ENCODE measurements around the gene FYN. TPM values are rescaled to one million over a fixed set of nuclear protein-coding genes. Genes with fewer than 3 reads are reported as not detected.
A peak's percentile ranks its signal among the peaks of the same experiment; 100 is the strongest.

The FYN gene
- total and polyA plus RNA-seq, 2 of the 13 experiments (the other 11 are each of a cell fraction or from before 2014, with no cell fraction given) = 15.5 to 24.6 TPM

GRCh38 chr6:111614833-111615582 lies 258.2 kb downstream of the FYN start (continued):
- no peak for TF ChIP-seq KLF12 (CRISPR knock-in tag; IDR thresholded peaks at IDR 0.05; ENCODE audit: borderline replicate concordance)
- 0 out of 2 replicates have a peak, but pooled peaks have one; percentile 43 for TF ChIP-seq ZNF547 (CRISPR knock-in tag; IDR thresholded peaks at IDR 0.05)
- no peak for TF ChIP-seq ELF1 (CRISPR knock-in tag; IDR thresholded peaks at IDR 0.05)
- TF ChIP-seq ZNF569 (CRISPR knock-in tag; IDR thresholded peaks at IDR 0.05; ENCODE audit: borderline replicate concordance) = no peak
- TF ChIP-seq ZNF18 (CRISPR knock-in tag; IDR thresholded peaks at IDR 0.05; ENCODE audit: insufficient replicate concordance) = no peak
- no peak for TF ChIP-seq FOXM1 (CRISPR knock-in tag; IDR thresholded peaks at IDR 0.05)
- TF ChIP-seq STAT6 (CRISPR knock-in tag; IDR thresholded peaks at IDR 0.05; ENCODE audit: borderline replicate concordance) = no peak
- TF ChIP-seq SUZ12 (IDR thresholded peaks at IDR 0.05; ENCODE audit: low read depth, low read length) = no peak
- TF ChIP-seq ZNF710 (CRISPR knock-in tag; IDR thresholded peaks at IDR 0.05; ENCODE audit: borderline replicate concordance) = 0 out of 2 replicates have a peak, but pooled peaks have one; percentile 19
- no peak for TF ChIP-seq BRF2 (CRISPR knock-in tag; IDR thresholded peaks at IDR 0.05)
- TF ChIP-seq ZNF749 (CRISPR knock-in tag; IDR thresholded peaks at IDR 0.05; ENCODE audit: borderline replicate concordance) = no peak
- no peak for TF ChIP-seq ZNF704 (CRISPR knock-in tag; IDR thresholded peaks at IDR 0.05; ENCODE audit: borderline replicate concordance)
- peak; percentile 71; the same call in 1 of the 2 replicates for TF ChIP-seq PPARG (CRISPR knock-in tag; conservative IDR thresholded peaks at IDR 0.05)
- no peak for TF ChIP-seq GABPA (IDR thresholded peaks at IDR 0.05; ENCODE audit: low read depth, low read length)
- TF ChIP-seq GABPA (CRISPR knock-in tag; IDR thresholded peaks at IDR 0.05; ENCODE audit: low read depth) = no peak
- no peak for TF ChIP-seq IRF9 (CRISPR knock-in tag; IDR thresholded peaks at IDR 0.05; ENCODE audit: borderline replicate concordance)
- TF ChIP-seq E2F5 (CRISPR knock-in tag; conservative IDR thresholded peaks at IDR 0.05) = no peak

Measured in HepG2 (cell line).